AG08395 (cell line): Measurements from ENCODE around the gene RIPOR2.
A peak's percentile ranks its signal among the peaks of the same experiment; 100 is the strongest.
"Not testable (repeated sequence)": the region's sequence is repeated elsewhere in the genome, so short reads cannot be mapped to it uniquely, and the experiment has no call there.

Experiments
- DNase-seq: peaks from one replicate; pipeline ENCODE4 v3.0.0; 2012; ENCODE audit warnings: mixed read lengths, low spot score

RIPOR2 gene

GRCh38 chr6:24957199-24957598 lies 21.4 kb upstream of the RIPOR2 start:
- DNase-seq: no peak

DNA sequence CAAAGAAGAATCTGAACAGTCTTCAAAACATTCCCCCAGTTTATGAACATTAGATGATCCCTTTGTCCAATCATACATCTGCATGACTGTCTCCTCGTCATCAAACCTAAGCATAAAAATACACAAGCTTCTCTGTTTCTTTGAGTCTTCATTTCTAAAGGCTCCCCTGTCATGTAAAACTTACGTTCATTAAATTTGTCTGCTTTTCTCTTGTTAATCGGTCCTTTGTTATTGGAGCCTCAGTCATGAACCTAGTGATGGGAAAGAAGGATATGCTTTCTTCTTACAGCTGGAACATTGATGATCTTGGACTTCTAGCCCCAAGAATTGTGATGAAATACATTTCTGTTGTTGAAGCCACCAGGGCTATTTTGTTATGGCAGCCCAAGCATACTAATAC lies 18.0 kb upstream of the RIPOR2 start:
- DNase-seq: no peak

- DNase-seq: no peak
These were observed 16.1 kb upstream of the RIPOR2 start for GRCh38 chr6:24951811-24952299.

- DNase-seq: no peak
These were observed 14.6 kb upstream of the RIPOR2 start for GRCh38 chr6:24950218-24950941.

- no peak for DNase-seq
These were observed 13.3 kb upstream of the RIPOR2 start for GRCh38 chr6:24949020-24949569.

DNA sequence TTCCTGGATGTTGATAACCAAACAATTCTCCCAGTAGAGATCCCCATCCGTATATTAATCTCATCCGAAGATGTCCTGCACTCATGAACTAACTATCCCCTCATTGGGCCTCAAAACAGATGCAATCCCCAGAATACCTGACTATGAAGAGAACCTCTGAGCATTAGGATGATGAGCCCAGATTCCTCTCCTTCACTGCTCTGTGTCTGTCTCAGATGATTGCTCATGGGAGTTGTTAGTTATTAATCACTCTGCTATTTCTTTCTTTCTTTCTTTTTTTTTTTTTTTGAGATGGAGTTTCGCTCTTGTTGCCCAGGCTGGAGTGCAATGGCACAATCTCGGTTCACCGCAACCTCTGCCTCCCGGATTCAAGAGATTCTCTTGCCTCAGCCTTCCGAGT lies 12.5 kb upstream of the RIPOR2 start:
- DNase-seq: not testable (repeated sequence)

- DNase-seq: no peak
These were observed 11.9 kb upstream of the RIPOR2 start for GRCh38 chr6:24947636-24948035.

GRCh38 chr6:24945054-24945453 lies 9.3 kb upstream of the RIPOR2 start:
- no peak for DNase-seq

GRCh38 chr6:24943774-24944173 lies 8.0 kb upstream of the RIPOR2 start:
- no peak for DNase-seq

GRCh38 chr6:24940311-24940917 lies 4.7 kb upstream of the RIPOR2 start:
- no peak for DNase-seq

DNA sequence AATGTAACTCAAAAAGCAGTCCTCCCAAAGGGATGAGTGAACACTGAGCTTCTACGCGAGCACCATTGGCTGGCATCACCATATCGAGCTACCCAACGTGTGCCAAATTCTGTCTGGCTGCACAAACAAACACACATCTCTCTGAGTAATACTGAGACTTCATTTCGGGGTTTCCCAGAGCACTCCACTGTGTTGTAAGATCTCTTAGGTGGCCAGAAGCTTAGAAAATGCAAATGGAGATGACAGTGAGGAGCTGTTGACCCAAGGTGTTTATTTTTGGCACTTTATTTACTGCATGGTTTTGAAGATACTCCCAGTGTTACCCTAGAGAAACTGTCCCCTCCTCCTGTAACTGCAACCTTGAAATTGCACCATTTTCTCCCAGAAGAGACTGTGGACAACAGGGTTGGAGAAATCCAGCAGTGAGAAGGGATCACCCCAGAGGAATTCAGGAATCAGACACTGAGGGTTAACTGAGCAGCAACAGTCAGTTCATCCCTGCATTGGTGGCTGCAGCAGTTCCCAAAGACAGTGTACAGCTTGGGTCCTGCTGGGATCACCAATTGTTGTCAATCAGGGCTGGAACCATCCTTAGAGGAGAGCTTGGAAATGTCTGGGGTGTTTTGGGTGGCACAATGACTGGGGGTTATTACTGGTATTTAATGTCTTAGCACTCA lies 1.0 kb upstream of the RIPOR2 start:
- DNase-seq: no peak

- no peak for DNase-seq
These were observed 1.8 kb downstream of the RIPOR2 start for GRCh38 chr6:24933868-24934401.

GRCh38 chr6:24933266-24933665 lies 2.5 kb downstream of the RIPOR2 start:
- DNase-seq: no peak

DNA sequence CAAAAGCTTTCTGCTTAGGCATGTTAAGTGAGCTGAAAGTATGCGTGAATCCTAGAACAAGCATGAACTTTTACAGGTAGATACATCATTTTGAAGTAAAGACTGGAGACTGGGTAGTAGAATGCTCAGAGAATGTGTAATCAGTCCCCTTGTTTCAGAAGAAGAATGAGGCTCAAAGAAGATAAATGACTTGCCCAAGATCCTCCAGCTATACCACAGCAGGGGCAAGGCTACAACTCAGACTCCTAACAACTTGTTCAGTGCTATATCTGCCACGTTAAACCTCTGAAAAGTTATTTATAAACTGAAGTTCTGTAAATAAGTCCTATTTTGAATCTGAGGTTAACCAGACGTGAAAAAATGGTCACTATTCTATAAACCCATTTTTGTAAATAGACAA lies 2.9 kb downstream of the RIPOR2 start:
- DNase-seq: no peak

DNA sequence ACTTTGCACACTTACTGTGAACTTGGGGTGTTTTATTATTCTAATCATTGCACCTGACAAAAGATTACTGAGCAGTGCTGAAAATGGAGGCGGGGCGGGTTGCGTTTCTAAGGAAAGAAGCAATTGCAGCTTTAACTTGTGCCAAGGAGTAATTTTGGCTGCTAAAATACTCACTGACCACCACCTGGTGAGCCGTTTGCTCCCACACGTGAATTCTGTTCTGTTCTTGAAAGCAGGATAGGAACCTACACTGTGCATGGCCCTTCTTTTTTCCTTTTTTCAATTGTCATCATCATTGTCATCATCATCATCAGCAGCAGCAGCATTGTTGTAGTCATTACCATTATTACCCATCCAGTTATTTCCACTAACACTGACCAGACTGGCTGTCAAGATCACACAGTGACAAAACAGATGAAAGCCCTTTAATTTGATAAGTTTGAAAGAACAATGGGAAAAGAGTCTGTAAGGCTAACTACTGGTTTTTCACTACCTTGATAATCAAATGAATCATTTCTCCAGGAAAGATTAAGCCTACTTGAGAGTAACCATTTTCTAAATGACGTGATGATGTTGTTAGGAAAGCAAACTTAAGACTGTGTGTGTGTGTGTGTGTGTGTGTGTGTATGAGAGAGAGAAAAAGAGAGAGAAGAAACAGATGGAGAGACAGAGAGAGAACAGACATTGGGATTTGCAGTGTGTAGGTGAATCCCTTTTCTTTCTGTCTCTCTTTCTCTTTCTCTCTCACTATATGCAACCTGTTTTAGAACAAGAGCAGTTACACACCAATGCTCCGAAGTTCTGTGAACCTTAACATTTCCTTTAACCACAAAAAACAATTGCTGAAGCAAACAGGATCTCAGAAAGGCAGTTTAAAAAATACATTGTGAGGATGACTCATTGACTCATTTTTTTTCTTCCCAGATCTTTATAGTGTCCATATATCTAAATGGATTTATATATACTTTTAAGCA lies 3.8 kb downstream of the RIPOR2 start:
- DNase-seq: no peak

- DNase-seq: no peak
These were observed 4.5 kb downstream of the RIPOR2 start for GRCh38 chr6:24931296-24931695.

GRCh38 chr6:24930431-24930871 lies 5.3 kb downstream of the RIPOR2 start:
- DNase-seq: peak; percentile 72

- no peak for DNase-seq
These were observed 6.5 kb downstream of the RIPOR2 start for GRCh38 chr6:24929242-24929641.

DNA sequence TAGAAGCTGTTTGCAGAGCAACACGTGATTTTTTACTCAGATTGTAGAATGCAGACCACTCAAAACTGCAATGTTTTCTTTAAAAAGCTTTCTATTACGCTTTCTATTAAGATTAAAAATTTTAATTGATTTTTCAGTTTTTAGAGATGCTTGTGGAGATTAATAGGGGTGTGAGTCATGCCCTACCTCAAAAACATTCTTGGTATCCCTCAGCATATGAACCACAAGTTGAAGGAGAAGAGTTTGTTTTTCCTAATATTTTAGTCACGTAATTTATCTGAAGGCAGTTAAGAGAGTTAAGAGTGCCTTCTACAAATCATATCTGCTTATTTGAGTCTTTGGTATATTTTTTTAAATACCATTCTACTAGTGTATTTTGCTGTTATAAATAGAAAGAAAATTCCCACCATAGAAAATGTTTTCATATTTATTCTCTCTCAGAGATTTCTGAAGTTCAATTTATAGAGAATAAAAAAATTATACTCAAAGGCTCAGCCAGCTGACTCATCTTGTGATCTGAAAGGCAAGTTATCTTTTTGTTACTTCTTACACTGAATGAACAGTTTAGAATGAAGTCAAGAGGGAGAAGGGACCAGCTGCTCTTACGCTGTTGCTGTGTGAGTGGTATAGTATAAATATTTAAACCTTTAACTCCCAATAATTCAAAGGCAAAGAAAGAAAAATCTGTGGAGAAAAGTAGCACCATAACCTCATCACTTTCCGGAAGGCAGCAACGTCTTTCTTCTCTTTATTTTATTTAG lies 7.6 kb downstream of the RIPOR2 start:
- DNase-seq: no peak

GRCh38 chr6:24927277-24927955 lies 8.3 kb downstream of the RIPOR2 start:
- DNase-seq: no peak
